ENCODE data around the gene NR1H4. TPM values are rescaled to one million over a fixed set of nuclear protein-coding genes. Genes with fewer than 3 reads are reported as not detected.
"Not testable (repeated sequence)": the region's sequence is repeated elsewhere in the genome, so short reads cannot be mapped to it uniquely, and the experiment has no call there.

The NR1H4 gene
- total RNA-seq = not detected in 2 replicates

DNA sequence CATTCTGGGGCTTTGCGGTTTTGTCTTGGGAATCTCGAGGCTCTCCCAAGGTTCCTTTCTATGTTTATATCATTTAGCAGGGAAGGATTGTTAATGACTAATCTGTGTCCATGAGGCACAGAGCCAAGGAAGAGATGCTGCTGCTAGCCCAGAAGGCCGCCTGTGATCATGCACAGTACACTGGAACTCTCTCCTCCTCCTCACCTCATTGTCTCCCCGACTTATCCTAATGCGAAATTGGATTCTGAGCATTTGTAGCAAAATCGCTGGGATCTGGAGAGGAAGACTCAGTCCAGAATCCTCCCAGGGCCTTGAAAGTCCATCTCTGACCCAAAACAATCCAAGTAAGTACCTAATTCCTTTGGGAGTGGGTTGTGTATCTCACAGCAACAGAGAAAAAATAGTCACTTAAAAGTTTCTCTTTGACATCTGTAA, at the start of gene NR1H4:
Gene NR1H4 (plus strand): TSS at position 151 of the 435 bp plus-strand sequence. CDS start 19,458 bp downstream, outside the sequence.
- Mint-ChIP-seq H3K27ac (no peak within 1 kb of the TSS), H3K4me1 (ENCODE audit: low read depth) (no peaks in the 10 kb centered on the region), H3K4me3 (no peak within 1 kb of the TSS), H3K36me3 (ENCODE audit: low read depth) (no peaks in the 10 kb centered on the region), H3K9me3 (no peaks in the 10 kb centered on the region), H3K27me3 (ENCODE audit: insufficient read depth) (no peaks in the 10 kb centered on the region)
- intact Hi-C loops (cut with micrococcal nuclease) = no loop called here
- no peak for DNase-seq (ENCODE audit: low spot score)

DNA sequence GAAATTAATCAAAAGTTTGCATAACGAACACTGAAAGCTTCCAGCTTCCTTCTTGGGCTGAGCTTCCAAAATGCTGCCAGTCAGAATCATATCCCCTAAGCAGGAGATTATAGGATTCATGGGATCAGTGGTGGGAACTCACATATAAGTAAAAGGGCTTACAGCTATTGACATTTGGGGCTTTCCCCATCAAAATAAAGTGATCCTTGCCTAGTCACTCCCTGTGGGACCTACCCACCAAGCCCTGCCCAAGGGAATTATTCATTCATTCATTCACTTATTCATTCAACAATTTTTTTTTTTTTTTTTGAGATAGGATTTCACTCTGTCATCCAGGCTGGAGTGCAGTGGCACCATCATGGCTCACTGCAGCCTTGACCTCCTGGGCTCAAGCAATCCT, 47.5 kb upstream of the NR1H4 start:
- H3K36me3 Mint-ChIP-seq (ENCODE audit: low read depth) = no peaks in the 10 kb centered on the region
- intact Hi-C loops (cut with micrococcal nuclease) = no loop called here
- H3K4me1 Mint-ChIP-seq (ENCODE audit: low read depth) = no peaks in the 10 kb centered on the region
- H3K27me3 Mint-ChIP-seq (ENCODE audit: insufficient read depth) = no peaks in the 10 kb centered on the region
- no peak for DNase-seq (ENCODE audit: low spot score)
- no peak overlapping the region for H3K27ac Mint-ChIP-seq
- H3K4me3 Mint-ChIP-seq = no peak overlapping the region
- H3K9me3 Mint-ChIP-seq = no peaks in the 10 kb centered on the region

DNA sequence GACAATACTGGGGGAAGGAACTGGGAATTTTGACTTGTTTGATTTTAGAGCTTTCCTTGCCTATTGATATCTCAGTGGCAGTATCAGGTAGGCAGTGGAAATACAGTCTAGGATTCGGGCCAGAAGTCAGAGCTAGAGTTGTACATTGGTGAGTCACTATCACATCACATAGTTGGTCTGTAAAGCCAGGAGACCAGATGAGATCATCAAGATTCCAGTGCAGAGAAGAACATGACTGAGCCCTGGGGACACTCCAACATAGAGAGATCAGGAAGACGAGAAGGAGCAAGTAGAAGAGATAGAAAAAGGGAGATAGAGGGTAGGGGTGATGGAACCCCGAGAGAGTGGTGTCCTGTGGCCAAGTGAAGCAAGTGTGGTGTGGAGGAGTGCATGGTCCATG, 46.6 kb upstream of the NR1H4 start:
- no peaks in the 10 kb centered on the region for H3K4me1 Mint-ChIP-seq (ENCODE audit: low read depth)
- H3K4me3 Mint-ChIP-seq = no peak overlapping the region
- H3K36me3 Mint-ChIP-seq (ENCODE audit: low read depth) = no peaks in the 10 kb centered on the region
- intact Hi-C loops (cut with micrococcal nuclease) = no loop called here
- no peak overlapping the region for H3K27ac Mint-ChIP-seq
- H3K27me3 Mint-ChIP-seq (ENCODE audit: insufficient read depth) = no peaks in the 10 kb centered on the region
- H3K9me3 Mint-ChIP-seq = no peaks in the 10 kb centered on the region
- DNase-seq (ENCODE audit: low spot score) = no peak

DNA sequence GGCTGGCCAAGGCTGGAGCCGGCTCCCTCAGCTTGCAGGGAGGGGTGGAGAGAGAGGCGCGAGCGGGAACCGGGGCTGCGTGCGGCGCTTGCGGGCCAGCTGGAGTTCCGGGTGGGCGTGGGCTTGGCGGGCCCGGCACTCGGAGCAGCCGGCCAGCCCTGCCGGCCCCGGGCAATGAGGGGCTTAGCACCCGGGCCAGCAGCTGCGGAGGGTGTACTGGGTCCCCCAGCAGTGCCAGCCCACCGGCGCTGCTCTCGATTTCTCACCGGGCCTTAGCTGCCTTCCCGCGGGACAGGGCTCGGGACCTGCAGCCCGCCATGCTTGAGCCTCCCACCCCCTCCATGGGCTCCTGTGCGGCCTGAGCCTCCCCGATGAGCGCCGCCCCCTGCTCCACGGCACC, 43.4 kb upstream of the NR1H4 start:
- H3K27ac Mint-ChIP-seq; H3K36me3 Mint-ChIP-seq (ENCODE audit: low read depth); intact Hi-C loops (cut with micrococcal nuclease); H3K4me1 Mint-ChIP-seq (ENCODE audit: low read depth); DNase-seq (ENCODE audit: low spot score); H3K9me3 Mint-ChIP-seq; H3K27me3 Mint-ChIP-seq (ENCODE audit: insufficient read depth); H3K4me3 Mint-ChIP-seq: not testable (repeated sequence)

DNA sequence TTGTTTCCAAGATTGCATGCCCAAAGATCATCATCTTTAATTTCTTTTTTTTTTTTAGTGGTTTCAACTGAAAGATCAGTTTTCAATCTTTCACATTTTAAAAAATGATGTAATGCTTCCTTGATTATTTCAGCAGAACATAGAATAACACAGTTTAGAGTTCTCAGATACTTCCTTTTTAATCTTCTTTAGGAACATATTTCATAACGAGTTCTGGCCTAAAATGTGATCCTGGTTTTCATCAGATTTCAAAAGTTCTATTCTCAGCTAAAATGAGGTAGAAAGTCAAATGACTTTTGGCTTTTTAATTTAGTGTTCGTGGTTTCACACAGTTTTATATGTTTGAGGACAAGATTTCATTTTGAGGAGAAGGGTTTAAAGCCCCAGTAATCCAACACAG, 40.0 kb upstream of the NR1H4 start:
- Mint-ChIP-seq H3K9me3 (no peaks in the 10 kb centered on the region), H3K27ac (no peak overlapping the region), H3K4me3 (no peak overlapping the region), H3K27me3 (ENCODE audit: insufficient read depth) (peaks cover 2% of the 10 kb centered on the region), H3K36me3 (ENCODE audit: low read depth) (no peaks in the 10 kb centered on the region), H3K4me1 (ENCODE audit: low read depth) (no peaks in the 10 kb centered on the region)
- intact Hi-C loops (cut with micrococcal nuclease) = no loop called here
- no peak for DNase-seq (ENCODE audit: low spot score)

DNA sequence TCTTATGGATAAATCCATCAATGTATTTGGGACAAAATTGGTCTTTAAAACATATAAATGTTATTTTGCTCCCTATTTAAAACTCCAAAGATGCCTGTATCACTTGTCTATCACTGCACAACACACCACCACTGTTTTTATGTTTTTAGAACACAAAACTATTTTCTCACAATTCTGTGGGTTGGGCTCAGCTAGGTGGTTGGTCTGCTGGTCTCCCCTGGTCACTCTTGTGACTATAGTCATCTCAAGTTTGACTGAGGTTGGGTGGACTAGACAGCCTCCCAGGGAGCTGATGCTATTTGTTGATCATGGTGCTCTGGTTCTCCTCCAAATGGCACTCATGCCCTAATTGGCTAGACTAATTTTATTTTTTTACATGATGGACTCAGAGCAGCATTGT, 39.5 kb upstream of the NR1H4 start:
- H3K27me3 Mint-ChIP-seq (ENCODE audit: insufficient read depth) = peaks cover 2% of the 10 kb centered on the region
- no peak overlapping the region for H3K4me3 Mint-ChIP-seq
- H3K36me3 Mint-ChIP-seq (ENCODE audit: low read depth) = no peaks in the 10 kb centered on the region
- H3K4me1 Mint-ChIP-seq (ENCODE audit: low read depth) = no peaks in the 10 kb centered on the region
- intact Hi-C loops (cut with micrococcal nuclease) = no loop called here
- no peaks in the 10 kb centered on the region for H3K9me3 Mint-ChIP-seq
- no peak for DNase-seq (ENCODE audit: low spot score)
- no peak overlapping the region for H3K27ac Mint-ChIP-seq

DNA sequence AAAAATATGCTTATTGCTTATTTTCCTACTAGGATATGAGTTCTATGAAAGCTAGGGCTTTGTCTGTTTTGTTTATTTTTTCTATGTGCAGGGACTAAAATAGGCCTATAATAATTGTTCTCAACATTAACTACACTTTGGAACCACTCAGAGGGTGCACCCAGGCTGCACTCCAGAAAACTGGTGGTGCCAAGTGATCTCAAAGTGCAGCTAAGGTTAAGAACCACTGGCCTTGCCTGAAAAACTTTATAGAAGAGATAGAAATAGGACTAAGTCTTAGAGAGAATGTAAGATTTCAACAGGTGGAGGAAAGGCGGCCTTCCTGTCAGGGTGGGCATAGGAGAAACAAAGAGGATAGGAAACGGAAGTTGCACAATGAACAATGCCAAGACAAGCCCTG, 37.7 kb upstream of the NR1H4 start:
- H3K4me3 Mint-ChIP-seq = no peak overlapping the region
- H3K9me3 Mint-ChIP-seq = no peaks in the 10 kb centered on the region
- intact Hi-C loops (cut with micrococcal nuclease) = no loop called here

DNA sequence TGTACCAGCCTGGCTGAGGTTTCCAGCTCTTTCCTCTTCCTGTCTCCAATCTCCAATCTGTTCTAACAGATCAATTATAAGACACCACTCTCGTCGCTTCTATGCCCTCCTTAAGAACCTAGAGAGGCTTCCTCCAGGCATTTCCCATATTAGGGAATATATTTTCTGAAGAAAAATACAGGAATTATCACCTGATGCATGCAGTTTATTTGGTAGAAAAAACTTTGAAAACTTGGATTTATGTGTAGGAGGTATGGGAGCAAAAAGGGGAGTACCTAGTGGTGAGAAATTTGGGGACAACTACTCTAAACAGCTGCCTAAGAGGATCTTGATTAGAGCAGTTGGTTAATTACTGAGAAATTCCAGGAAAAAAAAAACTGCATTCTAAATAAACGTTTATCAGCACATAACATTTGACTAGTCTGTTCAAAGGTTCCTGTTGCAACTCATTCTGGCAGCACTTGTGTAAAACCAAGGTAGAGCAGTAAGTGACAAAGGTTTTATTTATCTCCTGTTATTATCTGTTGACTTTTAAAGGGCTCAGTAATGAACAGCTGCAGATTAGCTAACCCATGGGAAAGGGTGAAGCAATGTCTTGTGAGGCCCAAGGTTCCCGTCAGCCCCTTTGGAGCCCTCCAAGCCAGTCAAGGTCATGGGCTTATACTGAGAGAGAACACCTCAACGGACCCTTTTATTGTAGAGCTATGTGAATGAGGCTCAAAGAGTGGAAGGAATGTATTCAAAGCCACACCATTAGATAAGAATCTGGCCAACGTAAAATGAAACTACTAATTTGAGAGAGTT, 36.4 kb upstream of the NR1H4 start:
- no peak for DNase-seq (ENCODE audit: low spot score)
- Mint-ChIP-seq H3K27me3 (ENCODE audit: insufficient read depth) (peaks cover 2% of the 10 kb centered on the region), H3K27ac (no peak overlapping the region), H3K36me3 (ENCODE audit: low read depth) (no peaks in the 10 kb centered on the region), H3K4me3 (no peak overlapping the region), H3K9me3 (no peaks in the 10 kb centered on the region), H3K4me1 (ENCODE audit: low read depth) (no peaks in the 10 kb centered on the region)
- intact Hi-C loops (cut with micrococcal nuclease) = no loop called here

More for the DNA sequence above, 37.7 kb upstream of the NR1H4 start:
- Mint-ChIP-seq H3K36me3 (ENCODE audit: low read depth) (no peaks in the 10 kb centered on the region), H3K4me1 (ENCODE audit: low read depth) (no peaks in the 10 kb centered on the region), H3K27ac (no peak overlapping the region), H3K27me3 (ENCODE audit: insufficient read depth) (peaks cover 2% of the 10 kb centered on the region)
- DNase-seq (ENCODE audit: low spot score) = no peak

DNA sequence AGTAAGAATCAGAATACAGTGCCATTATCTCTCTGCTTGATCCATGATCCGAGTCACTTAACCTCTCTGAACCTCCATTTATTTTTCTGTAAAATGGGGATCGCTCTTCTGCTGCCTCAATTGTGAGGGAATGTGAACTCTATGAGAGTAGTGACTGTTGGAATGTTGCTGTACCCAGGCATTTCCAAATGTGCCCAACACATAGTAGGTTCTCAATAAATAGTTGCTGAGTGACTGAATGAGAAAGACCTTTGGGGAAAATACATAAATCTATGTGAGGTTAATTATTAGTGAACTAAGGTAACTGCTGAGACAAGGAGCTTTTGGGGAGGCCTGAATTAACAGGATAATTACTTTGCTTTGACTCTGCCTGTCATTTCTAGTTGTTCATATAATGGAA, 33.9 kb upstream of the NR1H4 start:
- no peaks in the 10 kb centered on the region for H3K9me3 Mint-ChIP-seq
- H3K4me1 Mint-ChIP-seq (ENCODE audit: low read depth) = no peaks in the 10 kb centered on the region
- H3K4me3 Mint-ChIP-seq = no peak overlapping the region
- intact Hi-C loops (cut with micrococcal nuclease) = no loop called here
- DNase-seq (ENCODE audit: low spot score) = no peak
- H3K27me3 Mint-ChIP-seq (ENCODE audit: insufficient read depth) = no peaks in the 10 kb centered on the region
- no peak overlapping the region for H3K27ac Mint-ChIP-seq
- H3K36me3 Mint-ChIP-seq (ENCODE audit: low read depth) = no peaks in the 10 kb centered on the region

DNA sequence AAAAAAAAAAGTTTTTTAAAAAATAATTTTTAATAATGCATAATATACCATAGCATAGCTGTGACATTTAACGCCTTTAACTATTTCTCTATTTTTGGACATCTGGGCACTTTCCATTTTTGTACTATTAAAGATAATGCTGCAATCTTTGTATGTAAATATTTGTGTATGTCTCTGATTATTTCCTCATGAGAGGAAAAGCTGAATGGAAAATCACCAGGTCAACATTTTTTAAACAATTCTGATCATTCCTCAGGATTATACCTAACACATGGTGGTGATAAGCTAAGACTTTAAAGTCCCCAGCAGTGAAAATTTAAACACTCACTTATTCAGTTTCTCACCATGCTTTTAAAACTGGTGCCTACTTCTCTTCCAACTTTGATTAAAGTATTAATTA, 31.3 kb upstream of the NR1H4 start:
- no peaks in the 10 kb centered on the region for H3K4me1 Mint-ChIP-seq (ENCODE audit: low read depth)
- no peak for DNase-seq (ENCODE audit: low spot score)
- intact Hi-C loops (cut with micrococcal nuclease) = no loop called here
- no peaks in the 10 kb centered on the region for H3K36me3 Mint-ChIP-seq (ENCODE audit: low read depth)
- no peak overlapping the region for H3K4me3 Mint-ChIP-seq
- no peaks in the 10 kb centered on the region for H3K9me3 Mint-ChIP-seq
- H3K27me3 Mint-ChIP-seq (ENCODE audit: insufficient read depth) = peaks cover 4% of the 10 kb centered on the region
- no peak overlapping the region for H3K27ac Mint-ChIP-seq

DNA sequence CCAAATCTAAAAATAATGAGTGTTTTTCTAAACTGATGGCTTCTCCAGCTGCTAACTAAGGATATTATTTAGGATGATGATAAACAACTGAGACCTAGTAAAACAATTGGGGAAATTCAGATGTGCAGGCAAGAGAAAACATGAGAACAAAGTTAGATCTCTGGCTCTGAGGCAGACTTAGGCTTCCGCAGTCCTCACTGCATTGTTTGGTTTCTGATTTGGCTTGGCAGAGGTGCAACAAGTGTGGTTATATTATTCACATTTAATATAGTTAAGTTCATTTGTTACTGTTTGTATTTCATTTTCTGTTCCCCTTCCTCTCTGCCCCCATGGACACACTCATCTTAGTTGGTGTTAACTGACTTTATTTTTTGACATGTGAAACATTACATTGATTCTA, 30.2 kb upstream of the NR1H4 start:
- Mint-ChIP-seq H3K27me3 (ENCODE audit: insufficient read depth) (peaks cover 6% of the 10 kb centered on the region), H3K27ac (no peak overlapping the region), H3K36me3 (ENCODE audit: low read depth) (no peaks in the 10 kb centered on the region), H3K4me3 (no peak overlapping the region), H3K4me1 (ENCODE audit: low read depth) (no peaks in the 10 kb centered on the region), H3K9me3 (no peaks in the 10 kb centered on the region)
- intact Hi-C loops (cut with micrococcal nuclease) = no loop called here
- DNase-seq (ENCODE audit: low spot score) = no peak

DNA sequence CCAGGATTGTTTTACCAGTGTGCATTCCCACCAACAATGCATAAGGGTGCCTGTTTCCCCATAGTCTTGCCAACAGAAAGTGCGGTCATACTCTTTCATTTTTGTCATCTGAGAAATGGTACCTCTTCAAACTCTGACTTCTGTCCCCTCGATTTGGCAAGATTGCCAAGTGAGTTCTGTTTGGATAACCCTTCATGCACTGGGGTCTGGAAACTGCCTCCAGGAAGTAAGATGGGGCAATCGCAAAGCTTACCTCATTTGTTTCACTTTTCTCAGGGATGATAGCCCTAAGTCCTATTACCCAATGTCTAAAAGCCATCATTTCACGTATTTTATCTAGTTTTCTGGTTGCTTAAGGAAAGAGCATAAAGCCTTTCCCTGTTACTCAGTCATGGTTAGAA, 28.6 kb upstream of the NR1H4 start:
- Mint-ChIP-seq H3K4me3 (no peak overlapping the region), H3K9me3 (no peaks in the 10 kb centered on the region), H3K27ac (no peak overlapping the region), H3K4me1 (ENCODE audit: low read depth) (no peaks in the 10 kb centered on the region), H3K36me3 (ENCODE audit: low read depth) (no peaks in the 10 kb centered on the region), H3K27me3 (ENCODE audit: insufficient read depth) (peaks cover 6% of the 10 kb centered on the region)
- no peak for DNase-seq (ENCODE audit: low spot score)
- intact Hi-C loops (cut with micrococcal nuclease) = no loop called here

DNA sequence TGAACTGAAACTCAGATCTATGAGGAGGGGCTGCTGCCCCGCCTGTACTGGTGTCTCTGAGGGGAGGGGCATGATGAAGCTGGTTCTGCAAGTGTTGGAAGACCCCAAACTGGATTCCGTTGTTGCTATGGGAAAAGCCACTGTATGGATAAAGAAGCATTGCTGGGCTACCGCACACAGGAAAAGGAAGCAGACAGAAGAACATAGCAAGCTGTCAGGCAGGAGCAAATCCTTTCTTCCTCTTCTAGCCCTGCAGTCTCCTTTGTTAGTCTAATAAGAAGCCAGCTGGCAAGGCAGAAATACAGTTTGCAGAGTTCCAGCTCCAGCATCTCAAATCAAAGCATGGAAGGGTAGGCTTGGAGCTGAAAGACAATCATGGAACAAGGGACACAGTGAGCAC, 26.3 kb upstream of the NR1H4 start:
- no peak for DNase-seq (ENCODE audit: low spot score)
- H3K9me3 Mint-ChIP-seq = no peaks in the 10 kb centered on the region
- H3K27ac Mint-ChIP-seq = no peak overlapping the region
- no peak overlapping the region for H3K4me3 Mint-ChIP-seq
- H3K36me3 Mint-ChIP-seq (ENCODE audit: low read depth) = no peaks in the 10 kb centered on the region
- no peaks in the 10 kb centered on the region for H3K4me1 Mint-ChIP-seq (ENCODE audit: low read depth)
- intact Hi-C loops (cut with micrococcal nuclease) = no loop called here
- peaks cover 6% of the 10 kb centered on the region for H3K27me3 Mint-ChIP-seq (ENCODE audit: insufficient read depth)

DNA sequence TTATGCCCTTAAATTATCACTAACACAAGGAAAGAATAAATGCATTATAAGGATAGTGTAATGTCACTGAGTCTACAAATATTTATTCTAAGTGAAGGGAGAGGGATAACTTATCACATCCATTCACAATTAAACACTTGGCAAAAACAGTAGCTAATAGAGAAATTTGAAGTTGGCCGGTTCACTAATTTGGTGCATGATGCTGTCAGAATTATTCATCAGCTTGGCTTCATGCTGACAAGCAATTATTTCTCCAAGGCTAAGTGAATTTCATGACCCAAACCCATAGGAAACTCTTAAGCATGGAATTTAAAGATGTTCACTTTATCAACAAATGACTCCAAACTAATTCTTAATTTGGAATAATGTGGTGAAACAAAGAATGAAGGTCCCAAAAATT, 25.0 kb upstream of the NR1H4 start:
- Mint-ChIP-seq H3K36me3 (ENCODE audit: low read depth) (no peaks in the 10 kb centered on the region), H3K4me1 (ENCODE audit: low read depth) (no peaks in the 10 kb centered on the region)
- intact Hi-C loops (cut with micrococcal nuclease) = no loop called here

More for the DNA sequence above, 25.0 kb upstream of the NR1H4 start:
- DNase-seq (ENCODE audit: low spot score) = no peak
- H3K27ac Mint-ChIP-seq = no peak overlapping the region
- peaks cover 6% of the 10 kb centered on the region for H3K27me3 Mint-ChIP-seq (ENCODE audit: insufficient read depth)
- no peak overlapping the region for H3K4me3 Mint-ChIP-seq
- no peaks in the 10 kb centered on the region for H3K9me3 Mint-ChIP-seq
